Heart right ventricle (tissue), 16 donors: Measurements from ENCODE around the gene EPB41L2. TPM values are rescaled to one million over a fixed set of nuclear protein-coding genes. Genes with fewer than 3 reads are reported as not detected.
"Not testable (repeated sequence)": the region's sequence is repeated elsewhere in the genome, so short reads cannot be mapped to it uniquely, and the experiment has no call there.

ENCODE experiments used
- ATAC-seq, 8 donors: fragments of 200-7000 bp; cut with Tn5 transposase; one replicate each; pipeline ENCODE4 v1.9.1; 2020; ENCODE audit warnings: mild to moderate bottlenecking in 8 of 8, moderate library complexity in 8 of 8, moderate number of reproducible peaks in 1 of 8
- DNase-seq, 2 donors: peaks; one replicate each; pipeline ENCODE4 v3.0.0-alpha.2; 2020
- H3K27ac ChIP-seq, 10 donors: fragments of 200-600 bp; sonication (generic) in 2 of 10; one replicate each; pipeline versions ENCODE4 v1.5.0 to v1.8.0; 2020 to 2022; ENCODE audit warnings: mild to moderate bottlenecking in 3 of 10
- H3K27me3 ChIP-seq, 7 donors: fragments of 200-600 bp; one replicate each; pipeline ENCODE4 v1.8.0; 2021 to 2022; ENCODE audit warnings: mild to moderate bottlenecking in 2 of 7
- H3K36me3 ChIP-seq, 9 donors: fragments of 200-600 bp; sonication (generic) in 1 of 9; one replicate each; pipeline versions ENCODE4 v1.5.0 to v1.8.0; 2020 to 2022; ENCODE audit warnings: mild to moderate bottlenecking in 2 of 9
- H3K4me1 ChIP-seq, 9 donors: fragments of 200-600 bp; sonication (generic) in 1 of 9; one replicate each; pipeline versions ENCODE4 v1.5.0 to v1.8.0; 2020 to 2022; ENCODE audit warnings: mild to moderate bottlenecking in 4 of 9
- H3K4me3 ChIP-seq, 10 donors: fragments of 200-600 bp; sonication (generic) in 2 of 10; one replicate each; pipeline versions ENCODE4 v1.5.0 to v1.8.0; 2020 to 2022; ENCODE audit warnings: mild to moderate bottlenecking in 7 of 10, moderate library complexity in 2 of 10
- H3K9me3 ChIP-seq, 11 donors: fragments of 200-600 bp in 10 of 11; sonication (generic) in 2 of 11; one replicate each; pipeline versions ENCODE4 v1.5.0 to v1.8.0; 2013 to 2022; ENCODE audit warnings: mild to moderate bottlenecking in 2 of 11, control low read depth in 1 of 11, moderate library complexity in 1 of 11
- CTCF ChIP-seq, 9 donors: fragments of 200-600 bp; sonication (generic) in 2 of 9; IDR thresholded peaks; one replicate each; pipeline versions ENCODE4 v1.5.0 to v1.8.0; 2021 to 2022; ENCODE audit warnings: antibody characterized with exemption in 9 of 9, mild to moderate bottlenecking in 5 of 9, moderate library complexity in 1 of 9
- WGBS, 2 donors: extraction: QIAGEN DNeasy Blood & Tissue Kit; methylation state at CpG; one replicate each; pipeline ENCODE4 v1.1.7; 2013; ENCODE audit warnings: inconsistent platforms in 1 of 2; 5-methylcytosine and 5-hydroxymethylcytosine counted together
- intact Hi-C, 10 donors: fragments of 100-400 bp; cut with DNase I; formaldehyde crosslinking; loops; one replicate each; pipeline versions ENCODE4 v1.11.1 to v1.14.2; 2022
- polyA plus RNA-seq, 2 donors: library from polyadenylated mRNA; stranded (reverse); fragments of 200-250 nt; gene quantifications; one replicate each; pipeline ENCODE4 v1.2.3, GENCODE V29; 2013
- total RNA-seq, 10 donors: library from RNA; stranded (reverse); fragmentation: NEBNext Ultra II Directional in 3 of 10; extraction: Animal tissue kit (Norgen Biotek cat#: 25700) in 3 of 10; gene quantifications; one replicate each; pipeline versions ENCODE4 v1.2.1 to v1.2.4, GENCODE V29; 2021 to 2023
- donor health status: Arrhythmogenic right ventricular cardiomyopathy.
- donor health status: ischemic (EF 13 %, LVEDD 7.1; RV severe dilation, severe dysfunction).
- donor health status: healthy with polysubstance abuse.
- donor health status: DM: no; HTN: yes; CAD: no.
- donor health status: DM: no; HTN: no; CAD: no.
- donor health status: ischemic (EF 25% LVEDD 6.9; RV normal size, moderate dysfunction).
- donor health status: ischemic (EF 25% LVEDD 5.7; RV mildly dilated, moderate dysfunction).
- donor health status: healthy.
- donor health status: DM: yes; HTN: yes; CAD: no.
- donor health status: Ischemic cardiomyopathy.
- donor health status: ischemic (EF 35%, LVEDD 5.7; RV mildly dilated, moderate dysfunction).
- donor health status: nonischemic (EF 11% LVEDD 7.7; RV severe dilation, severe dysfunction).
- donor health status: DM: yes; HTN: yes; CAD: no.
- donor health status: PGD.
- donor health status: ischemic (EF 29% LVEDD 5.4; RV normal size, mild dysfunction).
- donor health status: nonischemic (EF 23%, LVEDD 6.1; RV moderate dilation, normal function).

EPB41L2 gene
- total and polyA plus RNA-seq, 12 donors = 18.0 to 98.6 (median 55.1) TPM

GRCh38 chr6:130945401-130945919, 117.6 kb downstream of the EPB41L2 start:
- Histone ChIP-seq H3K9me3 (peaks cover 0 to 5% (median 0%) of the 10 kb centered on the region in 11 donors), H3K27me3 (no peaks in the 10 kb centered on the region), H3K4me1 (peaks cover 0 to 46% (median 20%) of the 10 kb centered on the region in 9 donors), H3K27ac (peak overlapping the region in 3 of 10 donors; percentile 6 to 32 (median 16)), H3K4me3 (no peak overlapping the region), H3K36me3 (peaks cover 0 to 7% (median 0%) of the 10 kb centered on the region in 9 donors)
- no peak for DNase-seq
- intact Hi-C loops = no loop called here
- no peak for TF ChIP-seq CTCF (IDR thresholded peaks at IDR 0.05)
- WGBS, 2 donors = 41 to 48% methylated on average over 4 of the region's 4 CpGs
- peak in 5 of 8 donors; percentile 22 to 70 (median 57) for ATAC-seq

- peaks cover 0 to 5% (median 0%) of the 10 kb centered on the region in 11 donors for H3K9me3 ChIP-seq
- intact Hi-C loops = no loop called here
- peaks cover 0 to 7% (median 0%) of the 10 kb centered on the region in 9 donors for H3K36me3 ChIP-seq
- H3K4me3 ChIP-seq = no peak overlapping the region
- DNase-seq = no peak
- ATAC-seq = peak in 2 of 8 donors; percentile 51 to 65
- no peaks in the 10 kb centered on the region for H3K27me3 ChIP-seq
- peaks cover 0 to 46% (median 20%) of the 10 kb centered on the region in 9 donors for H3K4me1 ChIP-seq
- no peak for TF ChIP-seq CTCF (IDR thresholded peaks at IDR 0.05)
- 57 to 67% methylated on average over 2 of the region's 2 CpGs for WGBS, 2 donors
- peak overlapping the region in 3 of 10 donors; percentile 22 to 47 (median 41) for H3K27ac ChIP-seq
These were observed 118.6 kb downstream of the EPB41L2 start for GRCh38 chr6:130944486-130944885.

DNA sequence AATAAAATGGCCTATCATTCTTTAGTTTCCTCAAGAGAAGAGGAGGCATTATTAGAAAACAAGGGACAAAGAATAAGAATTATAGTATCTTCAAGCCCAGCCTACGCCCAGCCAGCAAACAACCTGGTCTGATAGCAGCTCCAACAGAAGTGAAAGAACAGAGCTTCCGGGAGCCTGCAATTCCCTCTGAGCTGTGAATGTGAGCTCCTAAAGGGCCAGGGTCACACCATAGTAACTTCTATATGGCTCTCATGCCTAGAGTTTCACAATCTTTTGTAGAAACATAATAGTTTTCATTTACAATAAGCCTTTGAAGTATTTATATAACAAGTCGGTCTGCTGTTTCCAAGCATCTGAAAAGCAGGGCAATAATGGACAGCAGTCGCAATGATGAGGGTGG, 119.3 kb downstream of the EPB41L2 start:
- intact Hi-C loops = no loop called here
- Histone ChIP-seq H3K4me3 (no peak overlapping the region), H3K9me3 (peaks cover 0 to 5% (median 0%) of the 10 kb centered on the region in 11 donors), H3K27ac (peak overlapping the region in 1 of 10 donors; percentile 7), H3K27me3 (no peaks in the 10 kb centered on the region), H3K36me3 (peaks cover 0 to 7% (median 0%) of the 10 kb centered on the region in 9 donors), H3K4me1 (peaks cover 0 to 46% (median 20%) of the 10 kb centered on the region in 9 donors)
- ATAC-seq (no peak), DNase-seq (no peak)
- WGBS, 2 donors = 66 to 76% methylated on average over 4 of the region's 4 CpGs
- TF ChIP-seq CTCF (IDR thresholded peaks at IDR 0.05) = no peak

DNA sequence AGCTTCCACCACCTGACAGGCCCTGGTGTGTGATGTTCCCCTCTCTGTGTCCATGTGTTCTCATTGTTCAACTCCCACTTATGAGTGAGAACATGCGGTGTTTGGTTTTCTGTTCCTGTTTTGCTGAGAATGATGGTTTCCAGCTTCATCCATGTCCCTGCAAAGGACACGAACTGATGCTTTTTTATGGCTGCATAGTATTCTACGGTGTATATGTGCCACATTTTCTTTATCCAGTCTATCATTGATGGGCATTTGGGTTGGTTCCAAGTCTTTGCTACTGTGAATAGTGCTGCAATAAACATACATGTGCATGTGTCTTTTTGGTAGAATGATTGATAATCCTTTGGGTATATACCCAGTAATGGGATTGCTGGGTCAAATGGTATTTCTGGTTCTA, 120.3 kb downstream of the EPB41L2 start:
- DNase-seq, intact Hi-C loops, ATAC-seq: not testable (repeated sequence)

More for the DNA sequence above, 120.3 kb downstream of the EPB41L2 start:
- not testable (repeated sequence) for H3K4me3 ChIP-seq, H3K27me3 ChIP-seq, H3K27ac ChIP-seq, H3K36me3 ChIP-seq, H3K9me3 ChIP-seq
- H3K4me1 ChIP-seq = peaks cover 0 to 45% (median 24%) of the 10 kb centered on the region in 9 donors
- WGBS, 2 donors = 98 to 100% methylated on average over 3 of the region's 3 CpGs
